Cardiac fibroblast (primary cell): ENCODE results near the gene SLC25A31.
A peak's percentile ranks its signal among the peaks of the same experiment; 100 is the strongest.

Experiments
- DNase-seq, 2 donors: peaks; one replicate each; pipeline versions ENCODE4 v3.0.0 to v3.0.0-alpha.2; 2010; ENCODE audit warnings: low read depth in 2 of 2
- H3K4me3 ChIP-seq, 2 donors: replicated peaks in 1 of 2; 1 replicate in 1 of 2; 2 replicates in 1 of 2; pipeline ENCODE4 v1.5.1; 2011; ENCODE audit warnings: low read depth in 2 of 2, low read length in 2 of 2, mild to moderate bottlenecking in 2 of 2, moderate library complexity in 1 of 2
- TF ChIP-seq, protein P1 (sequence below): IDR thresholded peaks from one replicate; pipeline ENCODE4 v1.5.1; 2011; ENCODE audit warnings: low read depth, mild to moderate bottlenecking, low read length, inconsistent platforms

The SLC25A31 gene

DNA sequence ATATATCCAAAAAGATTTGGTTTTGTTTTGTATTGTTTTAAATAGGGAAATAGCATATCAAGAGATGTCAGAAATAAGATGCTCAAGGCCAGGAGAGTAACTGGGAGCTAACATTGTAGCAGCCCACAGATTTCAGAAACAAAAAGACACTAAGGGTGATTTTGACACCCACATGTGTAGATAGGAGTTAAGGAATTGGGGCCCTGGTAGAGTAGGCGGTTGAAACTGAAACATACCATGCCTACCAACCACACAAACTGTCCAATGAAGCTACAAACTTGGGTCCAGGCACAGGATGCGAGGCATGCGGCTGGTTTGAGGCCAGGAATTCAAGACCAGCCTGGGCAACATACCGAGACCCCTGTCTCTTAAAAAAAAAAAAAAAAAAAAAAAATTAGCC is 45.6 kb downstream of the SLC25A31 start:
- DNase-seq, result no peak
- TF ChIP-seq, protein P1, sequence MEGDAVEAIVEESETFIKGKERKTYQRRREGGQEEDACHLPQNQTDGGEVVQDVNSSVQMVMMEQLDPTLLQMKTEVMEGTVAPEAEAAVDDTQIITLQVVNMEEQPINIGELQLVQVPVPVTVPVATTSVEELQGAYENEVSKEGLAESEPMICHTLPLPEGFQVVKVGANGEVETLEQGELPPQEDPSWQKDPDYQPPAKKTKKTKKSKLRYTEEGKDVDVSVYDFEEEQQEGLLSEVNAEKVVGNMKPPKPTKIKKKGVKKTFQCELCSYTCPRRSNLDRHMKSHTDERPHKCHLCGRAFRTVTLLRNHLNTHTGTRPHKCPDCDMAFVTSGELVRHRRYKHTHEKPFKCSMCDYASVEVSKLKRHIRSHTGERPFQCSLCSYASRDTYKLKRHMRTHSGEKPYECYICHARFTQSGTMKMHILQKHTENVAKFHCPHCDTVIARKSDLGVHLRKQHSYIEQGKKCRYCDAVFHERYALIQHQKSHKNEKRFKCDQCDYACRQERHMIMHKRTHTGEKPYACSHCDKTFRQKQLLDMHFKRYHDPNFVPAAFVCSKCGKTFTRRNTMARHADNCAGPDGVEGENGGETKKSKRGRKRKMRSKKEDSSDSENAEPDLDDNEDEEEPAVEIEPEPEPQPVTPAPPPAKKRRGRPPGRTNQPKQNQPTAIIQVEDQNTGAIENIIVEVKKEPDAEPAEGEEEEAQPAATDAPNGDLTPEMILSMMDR, result no peak

DNA sequence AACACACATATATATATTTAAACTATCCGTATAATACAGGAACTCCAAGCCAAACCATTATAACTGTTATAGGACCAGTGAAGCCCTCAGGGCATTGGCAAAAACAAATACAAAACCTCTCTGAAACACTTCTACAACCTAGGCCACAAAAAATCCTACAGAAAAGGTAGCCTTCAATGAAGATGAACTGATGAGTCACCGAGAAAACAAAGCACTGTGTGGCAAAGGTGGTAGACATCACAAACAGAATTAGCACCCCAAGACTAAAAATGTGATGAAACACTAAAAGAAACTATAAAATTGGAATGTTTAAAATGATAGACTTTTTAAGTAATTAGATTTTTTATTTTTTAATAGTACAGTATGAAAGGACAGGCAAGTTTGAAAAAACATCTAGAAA is 46.4 kb downstream of the SLC25A31 start:
- H3K4me3 ChIP-seq, result no peak overlapping the region
- TF ChIP-seq, protein P1, result no peak
- DNase-seq, result no peak

More for the DNA sequence above, 45.6 kb downstream of the SLC25A31 start:
- no peak overlapping the region for H3K4me3 ChIP-seq

DNA sequence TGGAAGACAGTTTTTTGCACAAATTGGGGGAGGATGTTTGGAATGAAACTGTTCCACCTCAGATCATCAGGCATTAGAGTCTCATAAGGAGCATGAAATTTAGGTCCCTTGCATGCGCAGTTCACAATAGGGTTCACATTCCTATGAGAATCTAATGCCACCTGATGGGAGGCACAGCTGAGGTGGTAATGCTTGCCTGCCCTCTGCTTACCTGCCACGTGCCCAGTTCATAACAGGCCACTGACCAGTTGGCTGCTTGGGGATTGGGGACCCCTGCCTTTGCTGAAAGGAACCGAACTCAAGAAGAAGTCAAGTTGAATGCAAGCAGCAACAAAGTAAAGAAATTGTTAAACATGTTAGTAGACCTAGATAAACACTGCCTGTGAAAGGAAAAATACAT is 47.3 kb downstream of the SLC25A31 start:
- no peak for DNase-seq
- TF ChIP-seq, protein P1, result no peak
- H3K4me3 ChIP-seq, result no peak overlapping the region

DNA sequence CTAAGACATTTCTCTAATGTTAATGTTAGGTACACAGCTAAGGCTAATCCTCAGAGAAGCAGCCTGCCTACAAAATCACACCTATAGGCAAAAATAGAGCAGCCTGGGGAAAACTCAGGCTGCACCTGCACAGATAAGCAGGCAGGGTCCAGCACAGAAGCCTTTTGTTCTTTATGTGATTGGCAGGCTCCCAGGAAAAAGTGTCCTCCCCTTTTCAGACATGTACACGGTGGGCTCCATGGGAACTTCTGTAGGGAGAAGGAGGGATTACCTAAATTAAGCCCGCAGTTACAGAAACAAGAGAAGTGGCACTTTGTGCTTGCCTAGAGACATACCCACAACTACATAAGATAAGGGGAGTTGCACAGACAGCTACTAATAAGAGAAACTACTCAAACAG is 47.9 kb downstream of the SLC25A31 start:
- DNase-seq, result no peak
- TF ChIP-seq, protein P1, result no peak

DNA sequence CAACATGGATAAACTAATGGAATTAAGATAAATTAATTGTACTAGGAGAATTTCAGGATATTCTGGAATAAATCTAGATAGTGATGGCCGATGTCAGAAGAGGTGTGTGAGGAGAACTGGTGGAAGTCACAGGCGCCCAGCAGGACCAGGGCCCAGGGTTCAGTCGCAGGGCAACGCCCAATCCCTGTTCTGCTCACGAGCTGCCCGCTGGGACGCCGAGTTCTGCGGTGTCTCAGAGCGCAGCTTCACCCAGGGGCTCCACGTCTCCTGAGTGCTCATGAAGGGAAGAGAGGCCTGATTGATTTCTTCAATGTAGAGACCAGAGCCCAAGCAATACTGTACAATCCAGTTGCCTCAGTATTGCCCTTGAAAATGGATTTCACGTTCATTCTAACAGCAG is 50.4 kb downstream of the SLC25A31 start:
- H3K4me3 ChIP-seq, result no peak overlapping the region
- TF ChIP-seq, protein P1, result no peak
- no peak for DNase-seq

More for the DNA sequence above, 47.9 kb downstream of the SLC25A31 start:
- H3K4me3 ChIP-seq, result no peak overlapping the region

DNA sequence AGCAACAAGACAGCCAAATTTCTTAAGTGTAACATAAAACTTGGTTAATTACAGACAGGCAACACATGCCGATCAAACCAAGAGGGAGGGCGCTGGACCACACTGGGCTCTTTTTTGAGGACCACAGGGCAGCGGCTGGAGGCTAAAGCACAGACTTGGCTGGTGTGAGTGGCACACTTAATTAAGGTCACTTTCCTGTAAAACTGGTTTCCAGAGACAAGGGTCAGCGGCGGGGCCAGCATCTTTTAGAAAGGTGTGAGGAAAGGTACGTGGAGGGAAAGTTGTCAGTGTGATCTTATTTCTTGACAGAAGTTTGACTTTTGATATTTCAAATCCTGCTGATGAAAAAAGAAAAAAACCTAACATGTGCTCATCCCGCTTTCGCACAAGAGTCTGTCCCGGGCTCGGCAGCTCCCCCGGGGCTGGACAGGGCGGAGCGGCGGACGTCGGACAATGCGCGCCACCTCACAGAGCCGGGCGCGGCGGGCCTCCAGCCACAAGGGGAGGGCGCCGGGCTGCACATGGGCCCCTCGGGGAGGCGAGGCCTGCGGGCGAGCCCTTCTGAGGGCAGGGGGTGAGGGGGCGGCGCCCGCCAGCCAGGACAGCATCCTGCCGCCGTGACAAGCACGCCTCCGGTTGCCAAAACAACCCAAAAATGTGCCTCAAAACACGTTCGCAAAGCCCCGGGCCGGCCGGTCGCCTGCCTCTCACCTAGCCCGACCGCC is 51.3 kb downstream of the SLC25A31 start:
- peak overlapping the region; percentile 77 to 79 for H3K4me3 ChIP-seq
- DNase-seq, result peak in 1 of 2 donors; percentile 63
- TF ChIP-seq, protein P1, result no peak

DNA sequence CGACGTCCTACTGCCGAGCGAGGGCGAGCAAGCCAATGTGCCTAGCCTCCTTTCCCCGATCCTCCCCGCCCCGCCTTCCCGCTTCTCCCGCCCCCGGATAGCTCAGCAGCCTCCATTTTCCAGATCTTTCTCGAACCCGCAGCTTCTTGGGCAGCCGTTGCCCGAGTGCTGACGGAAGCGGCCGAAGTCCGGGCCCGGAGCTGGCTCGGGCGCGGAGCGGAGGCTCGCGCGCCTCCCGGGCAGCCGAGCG is 51.8 kb downstream of the SLC25A31 start:
- TF ChIP-seq, protein P1, result no peak
- DNase-seq, result peak; percentile 84 to 88
- peak overlapping the region; percentile 77 to 79 for H3K4me3 ChIP-seq
